Progenitor cell of endocrine pancreas (in vitro differentiated cells): ENCODE measurements around the gene AKAP8L. TPM values are rescaled to one million over a fixed set of nuclear protein-coding genes. Genes with fewer than 3 reads are reported as not detected.
"Not testable (repeated sequence)": the region's sequence is repeated elsewhere in the genome, so short reads cannot be mapped to it uniquely, and the experiment has no call there.

Source experiments
- DNase-seq: peaks from one replicate; pipeline ENCODE4 v3.0.0; 2021; ENCODE audit warnings: low spot score; ENCODE audit not compliant: unreplicated experiment
- H3K27ac Mint-ChIP-seq: 2 replicates; pipeline ENCODE4 v1.8.0; 2021; ENCODE audit warnings: mild to moderate bottlenecking, moderate library complexity, mixed read lengths
- H3K27me3 Mint-ChIP-seq: 2 replicates; pipeline ENCODE4 v1.8.0; 2021; ENCODE audit warnings: mixed read lengths
- H3K36me3 Mint-ChIP-seq: 2 replicates; pipeline ENCODE4 v1.8.0; 2022; ENCODE audit warnings: mixed read lengths; ENCODE audit not compliant: insufficient read depth
- H3K4me1 Mint-ChIP-seq: 2 replicates; pipeline ENCODE4 v1.8.0; 2021; ENCODE audit warnings: low read depth, mixed read lengths
- H3K4me3 Mint-ChIP-seq: 2 replicates; pipeline ENCODE4 v1.8.0; 2021; ENCODE audit warnings: low read depth, mild to moderate bottlenecking, moderate library complexity, mixed read lengths
- H3K9me3 Mint-ChIP-seq: 2 replicates; pipeline ENCODE4 v1.8.0; 2021; ENCODE audit warnings: low read depth, mixed read lengths
- CTCF ChIP-seq: fragments of 200-600 bp; sonication (generic); IDR thresholded peaks from one replicate; pipeline ENCODE4 v1.5.0; 2021; ENCODE audit warnings: antibody characterized with exemption, mild to moderate bottlenecking; ENCODE audit not compliant: unreplicated experiment
- total RNA-seq: library from RNA; stranded (reverse); gene quantifications from 2 replicates; pipeline ENCODE4 v1.2.1, GENCODE V29; 2021

AKAP8L gene
- total RNA-seq, 1 donor from 2014 or later, result 228 TPM

- no peak overlapping the region for H3K27ac Mint-ChIP-seq
- no peak for DNase-seq
- H3K9me3 Mint-ChIP-seq, result no peaks in the 10 kb centered on the region
- no peak for TF ChIP-seq CTCF
- H3K36me3 Mint-ChIP-seq, result peaks cover 17% of the 10 kb centered on the region
- no peak overlapping the region for H3K4me3 Mint-ChIP-seq
- no peaks in the 10 kb centered on the region for H3K27me3 Mint-ChIP-seq
- H3K4me1 Mint-ChIP-seq, result no peaks in the 10 kb centered on the region
Observed at GRCh38 chr19:15368798-15369593, 49.8 kb downstream of the AKAP8L start.

- no peak for TF ChIP-seq CTCF
- Mint-ChIP-seq H3K4me3 (no peak overlapping the region), H3K36me3 (peaks cover 21% of the 10 kb centered on the region), H3K9me3 (peaks cover 3% of the 10 kb centered on the region), H3K27ac (no peak overlapping the region), H3K4me1 (no peaks in the 10 kb centered on the region), H3K27me3 (no peaks in the 10 kb centered on the region)
- DNase-seq, result no peak
Observed at GRCh38 chr19:15368051-15368632, 50.6 kb downstream of the AKAP8L start.

- H3K27ac Mint-ChIP-seq, result peak overlapping the region; percentile 52
- no peaks in the 10 kb centered on the region for H3K27me3 Mint-ChIP-seq
- no peak for TF ChIP-seq CTCF
- H3K4me3 Mint-ChIP-seq, result no peak overlapping the region
- no peak for DNase-seq
- peaks cover 3% of the 10 kb centered on the region for H3K9me3 Mint-ChIP-seq
- H3K4me1 Mint-ChIP-seq, result no peaks in the 10 kb centered on the region
- peaks cover 20% of the 10 kb centered on the region for H3K36me3 Mint-ChIP-seq
Observed at GRCh38 chr19:15367439-15367838, 51.3 kb downstream of the AKAP8L start.

GRCh38 chr19:15365264-15365663 is 53.5 kb downstream of the AKAP8L start:
- H3K4me1 Mint-ChIP-seq, result no peaks in the 10 kb centered on the region
- H3K36me3 Mint-ChIP-seq, result peaks cover 32% of the 10 kb centered on the region
- peaks cover 3% of the 10 kb centered on the region for H3K9me3 Mint-ChIP-seq
- no peak overlapping the region for H3K27ac Mint-ChIP-seq
- DNase-seq, result no peak
- no peak overlapping the region for H3K4me3 Mint-ChIP-seq
- TF ChIP-seq CTCF, result no peak
- H3K27me3 Mint-ChIP-seq, result no peaks in the 10 kb centered on the region

- H3K4me3 Mint-ChIP-seq, H3K27me3 Mint-ChIP-seq, H3K9me3 Mint-ChIP-seq, H3K4me1 Mint-ChIP-seq, DNase-seq: not testable (repeated sequence)
- peaks cover 35% of the 10 kb centered on the region for H3K36me3 Mint-ChIP-seq
- peak overlapping the region; percentile 85 for H3K27ac Mint-ChIP-seq
Observed at GRCh38 chr19:15363791-15364190, 55.0 kb downstream of the AKAP8L start.

- H3K27me3 Mint-ChIP-seq, DNase-seq, H3K27ac Mint-ChIP-seq, H3K4me3 Mint-ChIP-seq, H3K4me1 Mint-ChIP-seq, H3K9me3 Mint-ChIP-seq: not testable (repeated sequence)
- peaks cover 38% of the 10 kb centered on the region for H3K36me3 Mint-ChIP-seq
Observed at GRCh38 chr19:15363048-15363447, 55.7 kb downstream of the AKAP8L start.

- not testable (repeated sequence) for H3K27ac Mint-ChIP-seq
Observed at GRCh38 chr19:15360015-15360414, 58.8 kb downstream of the AKAP8L start.

More at GRCh38 chr19:15360015-15360414, 58.8 kb downstream of the AKAP8L start:
- not testable (repeated sequence) for H3K27me3 Mint-ChIP-seq, H3K9me3 Mint-ChIP-seq, DNase-seq, H3K4me1 Mint-ChIP-seq, H3K4me3 Mint-ChIP-seq
- H3K36me3 Mint-ChIP-seq, result peaks cover 41% of the 10 kb centered on the region
